ENCODE measurements around the gene WWOX. TPM values are rescaled to one million over a fixed set of nuclear protein-coding genes. Genes with fewer than 3 reads are reported as not detected.

WWOX gene
- total and polyA plus RNA-seq, 4 donors: 5.4 to 61.5 (median 18.4) TPM

GRCh38 chr16:78738557-78738956, 639.1 kb downstream of the WWOX start:
- no peak for ATAC-seq (ENCODE audit: insufficient read depth, low FRiP score)
- Histone ChIP-seq H3K4me1 (ENCODE audit: control insufficient read depth in 5 of 5, insufficient read depth in 5 of 5, low read length in 5 of 5) (peaks cover 0 to 8% (median 0%) of the 10 kb centered on the region in 5 donors), H3K9ac (ENCODE audit: insufficient read depth in 1 of 2, low read length in 2 of 2) (no peak overlapping the region), H3K36me3 (ENCODE audit: control insufficient read depth in 4 of 4, insufficient read depth in 4 of 4, low read length in 4 of 4) (no peaks in the 10 kb centered on the region), H3K27ac (ENCODE audit: low read depth in 1 of 2, low read length in 1 of 2) (no peak overlapping the region), H3K4me3 (no peak overlapping the region), H3K27me3 (ENCODE audit: control insufficient read depth in 3 of 3, insufficient read depth in 3 of 3, low read length in 2 of 3) (no peaks in the 10 kb centered on the region), H3K9me3 (ENCODE audit: control insufficient read depth in 4 of 4, insufficient read depth in 3 of 4, low read length in 3 of 4) (peaks cover 0 to 2% (median 0%) of the 10 kb centered on the region in 4 donors)
- WGBS, 2 donors: 95 to 97% methylated on average over 5 of the region's 5 CpGs
- TF ChIP-seq CTCF (IDR thresholded peaks at IDR 0.05; ENCODE audit: control extremely low read depth, extremely low read depth): no peak
- no peak for DNase-seq

- H3K27ac ChIP-seq (ENCODE audit: low read depth in 1 of 2, low read length in 1 of 2): no peak overlapping the region
- H3K4me3 ChIP-seq: no peak overlapping the region
- H3K4me1 ChIP-seq (ENCODE audit: control insufficient read depth in 5 of 5, insufficient read depth in 5 of 5, low read length in 5 of 5): peaks cover 0 to 21% (median 4%) of the 10 kb centered on the region in 5 donors
- no peak for ATAC-seq (ENCODE audit: insufficient read depth, low FRiP score)
- no peak for TF ChIP-seq CTCF (IDR thresholded peaks at IDR 0.05; ENCODE audit: control extremely low read depth, extremely low read depth)
- no peak overlapping the region for H3K9ac ChIP-seq (ENCODE audit: insufficient read depth in 1 of 2, low read length in 2 of 2)
- no peak for DNase-seq
- H3K9me3 ChIP-seq (ENCODE audit: control insufficient read depth in 4 of 4, insufficient read depth in 3 of 4, low read length in 3 of 4): no peaks in the 10 kb centered on the region
- H3K27me3 ChIP-seq (ENCODE audit: control insufficient read depth in 3 of 3, insufficient read depth in 3 of 3, low read length in 2 of 3): no peaks in the 10 kb centered on the region
- no peaks in the 10 kb centered on the region for H3K36me3 ChIP-seq (ENCODE audit: control insufficient read depth in 4 of 4, insufficient read depth in 4 of 4, low read length in 4 of 4)
- WGBS, 2 donors: 94% methylated on average over 12 of the region's 12 CpGs
These were observed 640.8 kb downstream of the WWOX start for GRCh38 chr16:78740269-78740668.

DNA sequence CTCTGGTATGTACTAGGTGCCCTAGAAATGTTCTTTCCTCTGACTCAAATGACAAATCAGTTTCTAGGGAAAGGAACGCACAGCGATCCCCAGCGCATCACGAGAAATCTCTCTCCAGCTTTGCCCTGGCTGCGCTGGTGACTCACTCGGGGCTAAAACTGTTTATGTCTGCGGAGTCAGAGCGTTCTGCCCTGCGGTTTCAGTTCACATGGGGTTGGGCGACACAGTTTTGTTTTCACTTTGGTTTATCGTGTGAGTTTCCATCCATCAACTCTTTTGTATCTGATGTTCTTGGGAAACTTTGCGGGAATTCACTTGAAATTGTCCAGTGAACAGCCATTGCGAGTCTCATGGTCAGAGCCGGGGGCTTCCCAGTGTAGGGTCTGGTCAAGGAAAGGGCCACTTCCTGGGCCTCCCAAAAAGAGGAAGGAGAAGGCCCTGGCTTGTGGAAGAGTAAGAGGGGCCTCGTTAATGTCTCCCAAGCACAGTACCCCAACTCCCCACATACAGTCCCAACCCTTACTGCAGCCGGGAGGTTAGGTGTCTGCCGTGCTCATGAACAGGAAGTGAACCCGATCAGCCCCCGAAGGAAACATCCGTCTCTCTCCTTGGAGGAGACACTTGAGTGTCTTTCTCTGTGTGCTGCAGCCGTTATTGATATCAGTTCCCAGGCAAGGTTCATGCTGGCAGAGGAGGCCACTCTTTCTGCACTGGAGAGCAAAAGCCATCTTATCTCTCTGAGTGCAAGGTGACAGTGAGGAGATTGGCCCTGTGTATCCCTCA, 643.2 kb downstream of the WWOX start:
- WGBS, 2 donors: 57 to 63% methylated on average over 21 of the region's 21 CpGs
- peak; percentile 44 for ATAC-seq (ENCODE audit: insufficient read depth, low FRiP score)
- Histone ChIP-seq H3K4me3 (no peak overlapping the region), H3K27ac (ENCODE audit: low read depth in 1 of 2, low read length in 1 of 2) (peak overlapping the region in 1 of 2 donors; percentile 37), H3K4me1 (ENCODE audit: control insufficient read depth in 5 of 5, insufficient read depth in 5 of 5, low read length in 5 of 5) (peaks cover 0 to 29% (median 4%) of the 10 kb centered on the region in 5 donors), H3K27me3 (ENCODE audit: control insufficient read depth in 3 of 3, insufficient read depth in 3 of 3, low read length in 2 of 3) (no peaks in the 10 kb centered on the region), H3K36me3 (ENCODE audit: control insufficient read depth in 4 of 4, insufficient read depth in 4 of 4, low read length in 4 of 4) (no peaks in the 10 kb centered on the region), H3K9me3 (ENCODE audit: control insufficient read depth in 4 of 4, insufficient read depth in 3 of 4, low read length in 3 of 4) (no peaks in the 10 kb centered on the region), H3K9ac (ENCODE audit: insufficient read depth in 1 of 2, low read length in 2 of 2) (no peak overlapping the region)
- TF ChIP-seq CTCF (IDR thresholded peaks at IDR 0.05; ENCODE audit: control extremely low read depth, extremely low read depth): no peak
- DNase-seq: peak; percentile 29 to 63 (median 63)
